ENCODE measurements around the gene WDR44. TPM values are rescaled to one million over a fixed set of nuclear protein-coding genes. Genes with fewer than 3 reads are reported as not detected.
"Not testable (repeated sequence)": the region's sequence is repeated elsewhere in the genome, so short reads cannot be mapped to it uniquely, and the experiment has no call there.

The WDR44 gene
- total RNA-seq, 1 donor: 25.3 TPM

DNA sequence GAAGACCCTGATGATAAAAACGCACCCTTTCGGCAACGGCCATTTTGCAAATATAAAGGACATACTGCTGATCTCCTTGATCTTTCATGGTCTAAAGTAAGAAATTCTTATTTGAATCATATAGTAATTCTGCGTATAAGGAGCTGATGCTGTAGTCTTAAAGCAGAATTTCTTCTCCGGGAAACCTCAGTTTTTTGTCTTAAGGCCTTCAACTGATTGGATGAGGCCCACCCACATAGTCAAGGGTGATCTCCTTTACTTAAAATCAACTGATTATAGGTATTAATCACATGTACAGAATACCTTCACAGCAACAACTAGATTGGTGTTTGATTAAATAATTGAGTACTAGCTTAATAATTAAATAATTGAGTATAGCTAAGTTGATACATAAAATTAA lies 86.9 kb downstream of the WDR44 start:
- TF ChIP-seq, protein P1, sequence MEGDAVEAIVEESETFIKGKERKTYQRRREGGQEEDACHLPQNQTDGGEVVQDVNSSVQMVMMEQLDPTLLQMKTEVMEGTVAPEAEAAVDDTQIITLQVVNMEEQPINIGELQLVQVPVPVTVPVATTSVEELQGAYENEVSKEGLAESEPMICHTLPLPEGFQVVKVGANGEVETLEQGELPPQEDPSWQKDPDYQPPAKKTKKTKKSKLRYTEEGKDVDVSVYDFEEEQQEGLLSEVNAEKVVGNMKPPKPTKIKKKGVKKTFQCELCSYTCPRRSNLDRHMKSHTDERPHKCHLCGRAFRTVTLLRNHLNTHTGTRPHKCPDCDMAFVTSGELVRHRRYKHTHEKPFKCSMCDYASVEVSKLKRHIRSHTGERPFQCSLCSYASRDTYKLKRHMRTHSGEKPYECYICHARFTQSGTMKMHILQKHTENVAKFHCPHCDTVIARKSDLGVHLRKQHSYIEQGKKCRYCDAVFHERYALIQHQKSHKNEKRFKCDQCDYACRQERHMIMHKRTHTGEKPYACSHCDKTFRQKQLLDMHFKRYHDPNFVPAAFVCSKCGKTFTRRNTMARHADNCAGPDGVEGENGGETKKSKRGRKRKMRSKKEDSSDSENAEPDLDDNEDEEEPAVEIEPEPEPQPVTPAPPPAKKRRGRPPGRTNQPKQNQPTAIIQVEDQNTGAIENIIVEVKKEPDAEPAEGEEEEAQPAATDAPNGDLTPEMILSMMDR (IDR thresholded peaks at IDR 0.05; ENCODE audit: insufficient read depth, low read length): no peak
- DNase-seq (ENCODE audit: low read depth): no peak
- no peak overlapping the region for H3K4me3 ChIP-seq (ENCODE audit: low read depth, low read length)

DNA sequence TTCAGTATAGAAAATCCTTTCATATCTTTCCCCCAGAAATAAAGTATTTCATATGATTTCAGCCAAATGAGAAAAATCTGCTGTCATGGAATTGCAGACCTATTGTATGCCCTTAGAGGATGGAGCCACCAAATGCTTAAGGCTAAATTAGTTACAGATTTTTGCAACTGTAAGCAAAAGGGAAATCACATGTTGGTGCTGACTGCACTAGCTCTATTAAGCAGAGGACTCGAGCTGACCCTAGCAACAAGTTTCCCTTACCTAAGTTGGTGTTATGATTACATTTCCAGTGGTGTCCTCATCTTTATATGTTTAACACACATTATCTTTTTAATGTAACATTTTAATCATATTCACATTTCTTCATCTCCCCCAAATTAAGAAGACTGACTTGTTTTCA lies 91.4 kb downstream of the WDR44 start:
- no peak overlapping the region for H3K4me3 ChIP-seq (ENCODE audit: low read depth, low read length)
- TF ChIP-seq, protein P1 (IDR thresholded peaks at IDR 0.05; ENCODE audit: insufficient read depth, low read length): no peak
- no peak for DNase-seq (ENCODE audit: low read depth)

DNA sequence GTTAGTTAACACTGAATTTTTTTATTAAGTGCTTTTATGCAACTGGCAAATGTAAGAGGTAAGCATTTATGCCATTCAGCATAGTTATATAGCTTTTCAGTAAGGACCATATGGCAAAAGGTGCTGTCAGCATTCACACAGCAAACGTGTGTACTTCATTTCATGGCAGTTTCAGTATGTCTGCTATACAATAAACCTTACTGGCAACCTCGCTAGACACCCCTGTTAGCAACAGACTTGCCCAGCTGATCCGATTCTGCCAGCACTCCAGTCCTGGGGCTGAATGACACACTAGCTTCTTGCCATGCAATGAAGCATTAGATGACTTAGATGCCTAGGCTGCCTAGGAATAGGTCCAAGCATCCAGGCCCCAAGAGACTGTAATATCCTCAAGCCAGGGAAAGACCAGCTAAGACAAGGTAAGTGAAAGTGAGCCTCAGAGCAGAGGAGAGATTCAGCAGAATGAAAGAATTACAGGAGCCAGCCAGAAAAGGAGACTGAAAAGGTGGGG lies 102.4 kb downstream of the WDR44 start:
- no peak overlapping the region for H3K4me3 ChIP-seq (ENCODE audit: low read depth, low read length)
- peak; percentile 18 for DNase-seq (ENCODE audit: low read depth)
- TF ChIP-seq, protein P1 (IDR thresholded peaks at IDR 0.05; ENCODE audit: insufficient read depth, low read length): no peak

DNA sequence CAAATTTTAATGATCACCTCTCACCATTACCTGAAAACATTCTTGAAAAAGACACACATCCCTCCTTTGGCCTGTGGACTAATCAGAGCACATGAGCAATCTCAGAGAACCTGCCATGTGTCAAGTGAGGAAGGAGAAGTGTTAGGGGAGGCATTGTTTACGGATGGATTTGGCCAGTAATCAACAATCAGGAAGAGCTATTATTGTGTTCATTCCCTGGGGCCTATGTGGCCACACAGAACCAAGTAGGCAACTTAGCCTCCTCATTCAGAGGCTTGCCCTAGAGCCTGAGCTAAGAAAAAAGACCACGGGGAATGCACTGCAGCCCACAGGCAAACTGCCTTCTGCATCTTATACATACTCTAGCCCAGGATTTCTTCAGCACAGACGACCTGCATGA lies 109.1 kb downstream of the WDR44 start:
- H3K4me3 ChIP-seq (ENCODE audit: low read depth, low read length): no peak overlapping the region
- TF ChIP-seq, protein P1 (IDR thresholded peaks at IDR 0.05; ENCODE audit: insufficient read depth, low read length): no peak
- DNase-seq (ENCODE audit: low read depth): no peak

DNA sequence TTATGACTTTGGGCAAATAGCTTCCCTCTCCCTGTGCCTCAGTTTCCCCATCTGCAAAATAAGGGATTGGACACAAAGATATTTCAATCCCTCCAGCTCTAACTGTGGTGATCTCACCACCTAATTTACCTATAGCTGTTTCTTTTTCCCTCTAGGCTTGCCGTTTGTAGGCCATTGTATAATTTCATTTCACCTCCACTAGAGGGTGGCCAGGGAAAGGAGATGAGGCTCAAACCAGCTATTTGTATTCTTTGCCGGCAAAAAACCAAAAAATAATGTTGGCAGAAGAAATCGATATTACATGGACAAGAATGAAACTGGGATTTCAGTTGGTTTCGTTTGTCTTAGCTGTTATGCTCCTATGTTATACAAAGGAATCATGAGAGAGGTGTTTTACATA lies 113.6 kb downstream of the WDR44 start:
- TF ChIP-seq, protein P1 (IDR thresholded peaks at IDR 0.05; ENCODE audit: insufficient read depth, low read length): peak; percentile 67
- peak; percentile 74 for DNase-seq (ENCODE audit: low read depth)

DNA sequence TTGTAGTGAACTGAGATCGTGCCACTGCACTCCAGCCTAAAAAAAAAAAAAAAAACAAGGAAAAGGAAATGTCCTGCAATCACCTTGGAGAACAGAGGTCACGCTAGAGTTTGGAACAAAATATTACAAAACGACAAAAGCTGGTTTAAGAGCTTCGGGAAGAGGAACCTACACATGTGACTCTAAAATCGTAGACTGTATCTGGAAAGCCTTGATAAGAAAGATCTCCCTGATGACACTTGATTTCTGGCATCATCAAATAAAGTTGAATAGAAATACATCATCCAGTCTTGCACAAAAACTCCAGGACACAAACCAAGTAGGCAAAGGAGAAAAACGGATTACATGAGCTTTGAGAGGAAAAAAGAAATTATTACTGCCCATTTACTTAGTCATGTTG lies 118.6 kb downstream of the WDR44 start:
- H3K4me3 ChIP-seq (ENCODE audit: low read depth, low read length): no peak overlapping the region
- TF ChIP-seq, protein P1 (IDR thresholded peaks at IDR 0.05; ENCODE audit: insufficient read depth, low read length): no peak
- DNase-seq (ENCODE audit: low read depth): no peak

More for the DNA sequence above, 113.6 kb downstream of the WDR44 start:
- H3K4me3 ChIP-seq (ENCODE audit: low read depth, low read length): no peak overlapping the region

DNA sequence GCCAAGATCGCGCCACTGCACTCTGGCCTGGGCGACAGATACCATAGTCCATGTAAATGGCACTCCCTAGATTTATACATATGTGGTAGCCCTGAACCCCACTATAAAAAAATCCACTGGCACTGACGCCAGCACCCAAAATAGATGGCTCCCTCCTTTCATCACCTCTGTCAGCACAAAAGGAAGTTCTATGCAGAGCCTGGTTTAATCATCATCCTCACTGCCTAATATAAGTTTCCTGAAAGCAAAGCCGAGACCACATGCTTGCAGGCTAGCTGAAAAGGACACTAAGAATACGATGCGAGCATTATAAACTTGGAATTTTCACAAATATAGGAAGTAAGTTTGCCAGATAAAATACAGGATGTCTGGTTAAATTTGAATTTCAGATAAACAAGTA lies 122.2 kb downstream of the WDR44 start:
- TF ChIP-seq, protein P1 (IDR thresholded peaks at IDR 0.05; ENCODE audit: insufficient read depth, low read length): no peak
- DNase-seq (ENCODE audit: low read depth): no peak
- no peak overlapping the region for H3K4me3 ChIP-seq (ENCODE audit: low read depth, low read length)

DNA sequence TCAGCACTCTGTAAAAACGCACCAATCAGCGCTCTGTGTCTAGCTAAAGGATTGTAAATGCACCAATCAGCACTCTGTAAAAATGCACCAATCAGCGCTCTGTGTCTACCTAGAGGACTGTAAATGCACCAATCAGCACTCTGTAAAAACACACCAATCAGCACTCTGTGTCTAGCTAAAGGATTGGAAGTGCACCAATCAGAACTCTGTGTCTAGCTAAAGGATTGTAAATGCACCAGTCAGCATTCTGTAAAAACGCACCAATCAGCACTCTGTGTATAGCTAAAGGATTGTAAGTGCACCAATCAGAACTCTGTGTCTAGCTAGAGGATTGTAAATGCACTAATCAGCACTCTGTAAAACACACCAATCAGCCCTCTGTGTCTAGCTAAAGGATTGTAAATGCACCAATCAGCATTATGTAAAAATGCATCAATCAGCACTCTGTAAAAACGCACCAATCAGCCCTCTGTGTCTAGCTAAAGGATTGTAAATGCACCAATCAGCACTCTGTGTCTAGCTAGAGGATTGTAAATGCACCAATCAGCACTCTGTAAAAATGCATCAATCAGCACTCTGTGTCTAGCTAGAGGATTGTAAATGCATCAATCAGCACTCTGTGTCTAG lies 124.9 kb downstream of the WDR44 start:
- DNase-seq (ENCODE audit: low read depth); H3K4me3 ChIP-seq (ENCODE audit: low read depth, low read length): not testable (repeated sequence)

Measured in fibroblast of the aortic adventitia (primary cell).